ENCODE measurements around the gene GSK3B. TPM values are rescaled to one million over a fixed set of nuclear protein-coding genes. Genes with fewer than 3 reads are reported as not detected.
"Not testable (repeated sequence)": the region's sequence is repeated elsewhere in the genome, so short reads cannot be mapped to it uniquely, and the experiment has no call there.

The GSK3B gene
- total and polyA plus RNA-seq, 2 donors (not counting 1 experiment from before 2014, with no cell fraction given): 12.3 to 33.3 TPM

DNA sequence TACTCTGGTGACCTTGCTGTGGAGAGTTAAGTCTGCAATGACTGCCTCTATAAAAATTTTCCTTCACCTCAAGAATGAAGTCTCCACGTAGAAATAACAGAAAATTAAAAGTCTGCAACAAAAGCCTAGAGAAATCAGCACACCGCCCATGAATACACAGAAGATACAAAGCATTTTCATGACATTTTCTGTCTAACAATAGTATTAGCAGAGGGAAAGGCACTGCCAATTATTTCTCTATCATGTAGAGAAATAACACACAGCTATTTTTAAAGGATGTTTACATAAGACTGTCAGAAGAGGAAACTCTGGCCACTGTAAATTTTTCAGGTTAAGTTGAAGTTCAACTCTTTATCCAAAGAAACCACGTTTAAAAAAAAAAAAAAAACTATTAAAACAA, 80.8 kb downstream of the GSK3B start:
- peaks cover 71% of the 10 kb centered on the region for H4K20me1 ChIP-seq (ENCODE audit: control insufficient read depth, insufficient read depth, low read length, poor library complexity, severe bottlenecking)
- Mint-ChIP-seq H3K4me1 (peaks cover 62% of the 10 kb centered on the region), H3K27ac (no peak overlapping the region)

GRCh38 chr3:120005741-120006140, 88.5 kb downstream of the GSK3B start:
- H3K27me3 ChIP-seq (replicated peaks in 1 of 4; ENCODE audit: control extremely low read depth in 1 of 4, control insufficient read depth in 3 of 4, insufficient read depth in 4 of 4, low read length in 3 of 4); POLR2A ChIA-PET; DNase-seq; H3K9ac ChIP-seq (ENCODE audit: low read length); H2AFZ ChIP-seq (ENCODE audit: insufficient read depth, low read depth, low read length, poor library complexity, severe bottlenecking); CTCF ChIA-PET; H3K4me3 ChIP-seq (ENCODE audit: control extremely low read depth in 1 of 5, extremely low read depth in 1 of 5, insufficient read depth in 1 of 5, low read depth in 2 of 5, low read length in 4 of 5); H3K27me3 Mint-ChIP-seq; H3K9me3 Mint-ChIP-seq (ENCODE audit: insufficient read depth); H3K4me2 ChIP-seq (replicated peaks; ENCODE audit: low read depth, low read length, poor library complexity, severe bottlenecking); ATAC-seq (ENCODE audit: low read depth); H3K4me3 Mint-ChIP-seq; H3K4me1 ChIP-seq (ENCODE audit: control insufficient read depth in 2 of 2, insufficient read depth in 2 of 2, low read length in 2 of 2); H3K27ac ChIP-seq (ENCODE audit: low read length in 2 of 2); H3K27ac Mint-ChIP-seq; H3K9me3 ChIP-seq (ENCODE audit: control extremely low read depth in 1 of 3, control insufficient read depth in 2 of 3, insufficient read depth in 1 of 3, low read length in 2 of 3); H3K36me3 ChIP-seq (replicated peaks in 1 of 2; ENCODE audit: control extremely low read depth in 1 of 2, control insufficient read depth in 1 of 2, extremely low read depth in 1 of 2, insufficient read depth in 2 of 2, low read length in 1 of 2): not testable (repeated sequence)
- intact Hi-C loops (cut with micrococcal nuclease): loop anchor here (10.0 kb wide), 1 partner anchor 49 kb away; no protein-coding TSS in a partner anchor
- WGBS (ENCODE audit: insufficient coverage): 100% methylated on average over 2 of the region's 3 CpGs
- H3K4me1 Mint-ChIP-seq: peaks cover 48% of the 10 kb centered on the region
- H3K79me2 ChIP-seq (ENCODE audit: control insufficient read depth, insufficient read depth, low read length): peaks cover 81% of the 10 kb centered on the region
- peaks cover 42% of the 10 kb centered on the region for H4K20me1 ChIP-seq (ENCODE audit: control insufficient read depth, insufficient read depth, low read length, poor library complexity, severe bottlenecking)

More for the DNA sequence above, 80.8 kb downstream of the GSK3B start:
- Histone ChIP-seq H3K4me3 (ENCODE audit: control extremely low read depth in 1 of 5, extremely low read depth in 1 of 5, insufficient read depth in 1 of 5, low read depth in 2 of 5, low read length in 4 of 5) (no peak overlapping the region), H3K4me2 (replicated peaks; ENCODE audit: low read depth, low read length, poor library complexity, severe bottlenecking) (no peak overlapping the region), H3K9me3 (ENCODE audit: control extremely low read depth in 1 of 3, control insufficient read depth in 2 of 3, insufficient read depth in 1 of 3, low read length in 2 of 3) (peaks cover 0 to 3% (median 0%) of the 10 kb centered on the region in 3 donors), H3K36me3 (replicated peaks in 1 of 2; ENCODE audit: control extremely low read depth in 1 of 2, control insufficient read depth in 1 of 2, extremely low read depth in 1 of 2, insufficient read depth in 2 of 2, low read length in 1 of 2) (no peaks in the 10 kb centered on the region), H2AFZ (ENCODE audit: insufficient read depth, low read depth, low read length, poor library complexity, severe bottlenecking) (no peak overlapping the region), H3K4me1 (ENCODE audit: control insufficient read depth in 2 of 2, insufficient read depth in 2 of 2, low read length in 2 of 2) (peaks cover 0 to 14% of the 10 kb centered on the region in 2 donors), H3K27me3 (replicated peaks in 1 of 4; ENCODE audit: control extremely low read depth in 1 of 4, control insufficient read depth in 3 of 4, insufficient read depth in 4 of 4, low read length in 3 of 4) (no peaks in the 10 kb centered on the region), H3K27ac (ENCODE audit: low read length in 2 of 2) (no peak overlapping the region), H3K79me2 (ENCODE audit: control insufficient read depth, insufficient read depth, low read length) (peaks cover 99% of the 10 kb centered on the region), H3K9ac (ENCODE audit: low read length) (no peak overlapping the region)
- ATAC-seq (ENCODE audit: low read depth) (no peak), DNase-seq (no peak)
- H3K9me3 Mint-ChIP-seq (ENCODE audit: insufficient read depth): no peaks in the 10 kb centered on the region
- ChIA-PET CTCF (no interaction called here), POLR2A (no interaction called here)
- H3K27me3 Mint-ChIP-seq: no peaks in the 10 kb centered on the region
- TF ChIP-seq EZH2 (IDR thresholded peaks at IDR 0.05; ENCODE audit: borderline replicate concordance, insufficient read depth, low read depth, low read length, poor library complexity, severe bottlenecking): no peak
- TF ChIP-seq, protein P1, sequence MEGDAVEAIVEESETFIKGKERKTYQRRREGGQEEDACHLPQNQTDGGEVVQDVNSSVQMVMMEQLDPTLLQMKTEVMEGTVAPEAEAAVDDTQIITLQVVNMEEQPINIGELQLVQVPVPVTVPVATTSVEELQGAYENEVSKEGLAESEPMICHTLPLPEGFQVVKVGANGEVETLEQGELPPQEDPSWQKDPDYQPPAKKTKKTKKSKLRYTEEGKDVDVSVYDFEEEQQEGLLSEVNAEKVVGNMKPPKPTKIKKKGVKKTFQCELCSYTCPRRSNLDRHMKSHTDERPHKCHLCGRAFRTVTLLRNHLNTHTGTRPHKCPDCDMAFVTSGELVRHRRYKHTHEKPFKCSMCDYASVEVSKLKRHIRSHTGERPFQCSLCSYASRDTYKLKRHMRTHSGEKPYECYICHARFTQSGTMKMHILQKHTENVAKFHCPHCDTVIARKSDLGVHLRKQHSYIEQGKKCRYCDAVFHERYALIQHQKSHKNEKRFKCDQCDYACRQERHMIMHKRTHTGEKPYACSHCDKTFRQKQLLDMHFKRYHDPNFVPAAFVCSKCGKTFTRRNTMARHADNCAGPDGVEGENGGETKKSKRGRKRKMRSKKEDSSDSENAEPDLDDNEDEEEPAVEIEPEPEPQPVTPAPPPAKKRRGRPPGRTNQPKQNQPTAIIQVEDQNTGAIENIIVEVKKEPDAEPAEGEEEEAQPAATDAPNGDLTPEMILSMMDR (IDR thresholded peaks at IDR 0.05): no peak
- intact Hi-C loops (cut with micrococcal nuclease): no loop called here
- no peak overlapping the region for H3K4me3 Mint-ChIP-seq
- no CpG with 5 or more reads among the region's 3 CpGs for WGBS (ENCODE audit: insufficient coverage)

DNA sequence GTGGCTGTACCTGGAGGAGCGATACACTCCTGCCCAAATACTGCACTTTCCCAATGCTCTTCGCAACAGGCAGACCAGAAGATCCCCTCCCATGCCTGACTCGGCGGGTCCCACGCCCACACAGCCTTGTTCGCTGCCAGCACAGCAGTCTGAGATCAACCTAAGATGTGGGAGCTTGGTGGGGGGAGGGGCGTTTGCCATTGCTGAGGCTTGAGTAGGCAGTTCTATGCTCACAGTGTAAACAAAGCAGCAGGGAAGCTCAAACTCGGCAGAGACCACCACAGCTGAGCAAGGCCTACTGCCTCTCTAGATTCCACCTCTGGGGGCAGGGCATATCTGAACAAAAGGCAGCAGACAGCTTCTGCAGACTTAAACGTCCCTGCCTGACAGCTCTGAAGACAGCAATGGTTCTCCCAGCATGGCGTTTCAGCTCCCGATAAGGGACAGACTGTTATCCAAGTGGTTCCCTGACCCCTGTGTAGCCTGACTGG, 90.2 kb downstream of the GSK3B start:
- Histone ChIP-seq H4K20me1 (ENCODE audit: control insufficient read depth, insufficient read depth, low read length, poor library complexity, severe bottlenecking) (peaks cover 27% of the 10 kb centered on the region), H3K36me3 (replicated peaks in 1 of 2; ENCODE audit: control extremely low read depth in 1 of 2, control insufficient read depth in 1 of 2, extremely low read depth in 1 of 2, insufficient read depth in 2 of 2, low read length in 1 of 2) (peaks cover 0 to 17% of the 10 kb centered on the region in 2 experiments), H3K79me2 (ENCODE audit: control insufficient read depth, insufficient read depth, low read length) (peaks cover 78% of the 10 kb centered on the region)
- H3K9ac ChIP-seq (ENCODE audit: low read length); H3K4me2 ChIP-seq (replicated peaks; ENCODE audit: low read depth, low read length, poor library complexity, severe bottlenecking); H3K27me3 ChIP-seq (replicated peaks in 1 of 4; ENCODE audit: control extremely low read depth in 1 of 4, control insufficient read depth in 3 of 4, insufficient read depth in 4 of 4, low read length in 3 of 4); DNase-seq; H3K9me3 ChIP-seq (ENCODE audit: control extremely low read depth in 1 of 3, control insufficient read depth in 2 of 3, insufficient read depth in 1 of 3, low read length in 2 of 3); H3K27me3 Mint-ChIP-seq; H2AFZ ChIP-seq (ENCODE audit: insufficient read depth, low read depth, low read length, poor library complexity, severe bottlenecking); H3K9me3 Mint-ChIP-seq (ENCODE audit: insufficient read depth); H3K4me3 ChIP-seq (ENCODE audit: control extremely low read depth in 1 of 5, extremely low read depth in 1 of 5, insufficient read depth in 1 of 5, low read depth in 2 of 5, low read length in 4 of 5); H3K27ac Mint-ChIP-seq; POLR2A ChIA-PET; CTCF ChIA-PET; H3K4me3 Mint-ChIP-seq; H3K27ac ChIP-seq (ENCODE audit: low read length in 2 of 2); H3K4me1 ChIP-seq (ENCODE audit: control insufficient read depth in 2 of 2, insufficient read depth in 2 of 2, low read length in 2 of 2); ATAC-seq (ENCODE audit: low read depth): not testable (repeated sequence)
- 90% methylated on average over 9 of the region's 11 CpGs for WGBS (ENCODE audit: insufficient coverage)
- intact Hi-C loops (cut with micrococcal nuclease): loop anchor here (10.0 kb wide), 1 partner anchor 51 kb away; no protein-coding TSS in a partner anchor
- H3K4me1 Mint-ChIP-seq: peaks cover 38% of the 10 kb centered on the region

Measured in B cell (primary cell).